Dermis microvascular lymphatic vessel endothelial cell (primary cell): Measurements from ENCODE around the gene NAT8L. TPM values are rescaled to one million over a fixed set of nuclear protein-coding genes. Genes with fewer than 3 reads are reported as not detected.

Source experiments
- DNase-seq, 2 donors: peaks; one replicate each; pipeline versions ENCODE4 v3.0.0 to v3.0.0-alpha.2; 2010; ENCODE audit warnings: low read depth in 2 of 2
- total RNA-seq: library from RNA; depleted of rRNA; stranded (reverse); fragments of >200 nt; gene quantifications from 2 replicates; pipeline ENCODE4 v1.2.1, GENCODE V29; 2014

Gene NAT8L
- total RNA-seq, 1 donor from 2014 or later: under 0.01 TPM

GRCh38 chr4:2075171-2075986, 16.3 kb downstream of the NAT8L start:
- DNase-seq: no peak

GRCh38 chr4:2075987-2076907, 17.1 kb downstream of the NAT8L start:
- DNase-seq: no peak

- no peak for DNase-seq
Measured at GRCh38 chr4:2076908-2077536, 17.9 kb downstream of the NAT8L start.

GRCh38 chr4:2077537-2078460, 18.7 kb downstream of the NAT8L start:
- no peak for DNase-seq

DNA sequence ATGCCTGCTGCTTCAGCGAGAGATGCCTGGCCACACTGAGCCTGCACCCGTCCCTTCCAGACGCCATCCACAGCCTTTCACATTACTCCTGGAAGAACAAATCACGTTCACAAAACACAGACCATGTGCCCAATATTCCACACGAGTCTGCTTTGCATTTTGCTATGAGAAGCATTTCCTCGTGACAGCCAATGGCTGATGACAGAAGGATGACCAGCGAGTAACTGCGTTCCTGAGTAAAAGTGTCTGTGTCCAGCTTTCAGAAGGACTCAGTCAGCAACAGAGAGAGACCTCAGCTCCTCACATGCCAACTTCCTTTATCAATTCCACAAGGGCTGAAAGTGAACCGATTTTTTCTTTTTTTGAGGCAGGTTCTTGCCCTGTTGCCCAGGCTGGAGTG, 19.5 kb downstream of the NAT8L start:
- no peak for DNase-seq

DNA sequence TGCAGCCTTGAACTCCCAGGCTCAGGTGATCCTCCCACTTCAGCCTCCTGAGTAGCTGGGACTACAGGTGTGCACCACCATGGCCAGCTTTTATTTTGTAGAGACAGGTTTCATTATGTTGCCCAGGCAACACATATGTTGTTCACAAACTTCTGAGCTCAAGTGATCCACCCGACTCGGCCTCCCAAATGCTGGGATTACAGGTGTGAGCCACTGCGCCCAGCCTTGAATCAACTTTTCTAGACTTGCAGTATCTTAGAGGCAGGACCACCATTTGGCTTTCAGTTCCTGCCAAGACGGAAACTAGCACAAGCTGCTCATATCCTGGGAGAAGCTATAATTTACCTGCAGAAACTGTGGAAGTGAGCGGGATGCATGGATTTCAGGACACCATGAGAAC, 19.9 kb downstream of the NAT8L start:
- DNase-seq: no peak

DNA sequence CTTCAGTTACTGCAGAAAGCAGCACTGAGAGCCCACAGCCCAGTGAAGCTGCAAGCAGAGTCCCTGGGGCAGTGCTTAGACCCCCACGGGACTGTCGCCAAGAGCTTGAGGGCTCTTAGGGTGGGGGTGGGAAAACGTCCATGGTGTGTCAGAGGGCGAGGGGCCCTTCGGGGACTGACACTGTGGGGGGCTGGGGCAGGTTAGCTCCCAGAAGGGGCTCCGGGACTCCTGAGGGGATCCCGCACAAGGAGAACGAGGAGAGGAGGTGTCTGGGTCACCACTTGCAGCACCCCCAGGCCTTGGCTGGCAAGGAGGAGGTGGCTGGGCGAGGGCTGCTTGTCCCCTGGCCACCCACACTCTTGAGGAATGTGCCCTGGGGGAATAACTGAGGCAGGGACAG, 20.8 kb downstream of the NAT8L start:
- no peak for DNase-seq

GRCh38 chr4:2080429-2081300, 21.5 kb downstream of the NAT8L start:
- DNase-seq: no peak

DNA sequence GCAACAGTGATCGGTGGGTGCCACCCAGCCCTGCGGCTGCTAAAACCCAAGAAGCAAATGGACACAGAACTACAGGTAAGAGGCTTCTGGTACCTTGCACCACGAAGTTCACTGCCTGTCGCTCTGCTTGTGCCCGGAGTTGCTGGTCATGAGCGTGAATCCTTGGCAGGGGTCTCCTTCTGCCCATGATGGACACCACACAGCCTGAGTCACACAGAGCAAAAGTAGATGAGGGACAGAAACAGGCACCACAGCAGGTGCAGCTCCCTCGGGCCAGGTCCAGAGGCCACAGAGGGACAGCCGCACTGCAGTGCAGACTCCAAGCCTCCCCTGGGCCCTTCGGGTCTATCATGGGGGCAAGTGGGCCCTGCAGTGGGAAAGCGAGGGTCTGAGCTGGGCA, 22.4 kb downstream of the NAT8L start:
- DNase-seq: no peak

DNA sequence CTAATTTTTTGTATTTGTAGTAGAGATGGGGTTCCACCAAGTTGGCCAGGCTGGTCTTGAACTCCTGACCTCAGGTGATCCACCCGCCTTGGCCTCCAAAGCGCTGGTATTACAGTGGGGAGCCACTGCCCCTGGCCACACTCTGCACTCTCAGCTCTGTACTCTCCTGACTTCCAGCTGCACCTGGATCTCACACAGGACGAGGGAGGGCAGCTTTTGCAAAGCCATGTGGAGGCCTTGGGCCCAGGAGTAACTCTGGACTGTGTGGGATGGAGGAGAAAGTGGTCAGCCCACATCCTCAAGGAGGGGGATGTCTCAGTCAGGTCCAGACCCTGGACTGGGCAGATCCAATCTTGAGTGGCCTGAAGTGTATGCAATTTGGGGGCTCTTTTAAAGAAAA, 23.0 kb downstream of the NAT8L start:
- no peak for DNase-seq

- DNase-seq: no peak
Measured at GRCh38 chr4:2082627-2083026, 23.5 kb downstream of the NAT8L start.

- DNase-seq: no peak
Measured at GRCh38 chr4:2083116-2083825, 24.1 kb downstream of the NAT8L start.

GRCh38 chr4:2083826-2084160, 24.7 kb downstream of the NAT8L start:
- no peak for DNase-seq

- DNase-seq: no peak
Measured at GRCh38 chr4:2084316-2084715, 25.2 kb downstream of the NAT8L start.

GRCh38 chr4:2085496-2085901, 26.4 kb downstream of the NAT8L start:
- no peak for DNase-seq

DNA sequence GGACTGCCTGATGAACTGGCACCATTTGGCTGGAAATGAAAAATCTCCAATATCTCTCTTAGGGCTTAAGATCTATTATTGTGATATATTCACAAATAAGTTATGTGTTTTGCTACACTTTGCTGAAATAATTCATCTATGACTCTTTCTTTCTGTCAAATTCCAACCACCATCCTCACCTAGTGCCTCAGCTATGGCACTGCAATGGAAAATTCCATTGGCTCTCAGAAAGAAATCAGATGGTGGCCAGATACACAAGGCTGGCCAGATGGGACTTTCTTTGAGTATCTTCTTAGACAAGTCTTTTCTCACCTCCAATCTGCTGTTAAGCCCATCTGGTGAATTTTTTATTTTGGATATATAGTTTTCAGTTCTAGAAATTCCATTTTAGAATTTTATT, 28.0 kb downstream of the NAT8L start:
- no peak for DNase-seq

- no peak for DNase-seq
Measured at GRCh38 chr4:2089222-2089621, 30.1 kb downstream of the NAT8L start.

DNA sequence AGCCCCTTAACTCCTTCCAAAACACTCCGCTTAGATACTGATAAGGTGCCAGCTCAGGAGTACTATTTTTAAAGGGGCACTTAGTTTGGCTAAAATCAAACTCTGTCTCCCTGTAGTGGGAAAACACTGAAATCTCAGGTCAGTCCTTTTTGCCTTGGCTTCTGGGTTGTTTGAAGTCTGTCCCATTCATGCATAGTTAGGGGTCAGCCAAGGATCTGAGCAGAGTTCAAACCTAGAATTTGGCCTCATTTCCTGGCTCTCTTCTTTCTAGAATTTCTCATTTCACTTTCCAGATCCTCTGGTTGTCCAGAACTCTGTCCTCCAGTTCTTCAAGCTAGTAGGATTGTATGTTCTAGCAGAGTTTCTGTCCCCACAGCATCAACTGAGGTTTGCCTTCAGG, 31.5 kb downstream of the NAT8L start:
- DNase-seq: no peak

- DNase-seq: no peak
Measured at GRCh38 chr4:2091990-2092668, 33.0 kb downstream of the NAT8L start.
